D341Med (cell line): ENCODE data around the gene KIF3A.

ENCODE experiments used
- DNase-seq: peaks from one replicate; pipeline ENCODE4 v3.0.0; 2012; ENCODE audit warnings: low spot score

The KIF3A gene

DNA sequence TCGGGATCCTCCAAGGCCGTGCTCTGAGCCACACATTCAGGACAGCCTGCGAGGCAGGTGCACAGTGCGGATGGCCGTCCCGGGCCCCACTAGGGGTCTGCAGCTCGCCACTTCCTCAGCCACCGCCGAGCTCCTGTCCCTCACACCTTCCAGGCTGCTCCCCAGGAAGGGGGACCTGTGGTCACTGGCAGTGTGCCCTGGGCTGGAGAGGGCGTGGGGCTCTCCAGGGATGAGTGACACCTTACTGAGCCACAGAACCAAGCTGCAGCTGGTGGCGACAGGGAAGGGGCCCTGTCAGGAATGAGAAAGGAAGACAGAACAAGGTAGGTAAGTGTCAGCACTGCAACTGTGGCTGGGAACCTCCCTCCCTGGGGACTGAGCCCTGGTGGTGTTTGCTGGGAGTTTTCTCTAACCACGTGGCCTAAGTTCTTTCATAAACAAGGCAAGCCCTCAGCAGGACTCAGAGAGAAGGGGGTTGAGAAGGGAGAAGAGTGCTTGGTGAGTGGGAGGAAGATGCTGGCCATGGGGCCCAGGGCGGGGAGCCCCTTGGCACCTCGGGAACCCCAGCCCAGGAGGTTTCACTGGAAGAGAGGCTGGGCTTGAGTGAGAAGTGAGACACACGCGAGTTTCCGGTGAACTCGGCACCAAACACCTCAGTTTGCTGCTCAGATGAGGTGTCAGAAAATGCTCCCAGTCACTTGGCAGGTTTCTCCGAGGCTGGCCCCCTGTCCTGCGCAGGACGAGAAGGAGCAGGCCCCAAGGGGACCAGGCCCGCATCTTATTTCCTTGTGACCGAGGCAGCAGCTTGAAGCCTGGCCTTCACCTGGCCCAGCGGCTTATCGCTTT is 74.2 kb downstream of the KIF3A start:
- DNase-seq = no peak

DNA sequence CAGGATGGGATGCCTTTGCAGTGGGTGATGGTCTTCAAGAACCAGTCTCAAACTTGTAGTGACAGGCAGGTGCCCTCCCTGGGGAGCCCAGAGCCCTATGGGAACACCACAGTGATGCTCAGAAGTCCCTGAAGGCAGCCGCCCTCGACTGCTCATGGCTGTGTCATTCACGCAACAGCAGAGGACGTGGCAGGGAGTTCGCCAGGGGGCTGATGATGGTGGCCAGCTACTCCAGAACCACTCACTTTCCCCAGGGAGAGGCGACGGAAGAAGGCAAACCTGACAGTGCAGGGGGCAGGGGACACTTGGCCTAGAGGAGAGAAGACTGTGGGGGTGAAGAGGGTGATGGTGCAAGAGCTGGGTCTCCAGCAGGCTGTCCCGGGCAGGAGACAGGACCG is 75.3 kb downstream of the KIF3A start:
- DNase-seq = no peak

DNA sequence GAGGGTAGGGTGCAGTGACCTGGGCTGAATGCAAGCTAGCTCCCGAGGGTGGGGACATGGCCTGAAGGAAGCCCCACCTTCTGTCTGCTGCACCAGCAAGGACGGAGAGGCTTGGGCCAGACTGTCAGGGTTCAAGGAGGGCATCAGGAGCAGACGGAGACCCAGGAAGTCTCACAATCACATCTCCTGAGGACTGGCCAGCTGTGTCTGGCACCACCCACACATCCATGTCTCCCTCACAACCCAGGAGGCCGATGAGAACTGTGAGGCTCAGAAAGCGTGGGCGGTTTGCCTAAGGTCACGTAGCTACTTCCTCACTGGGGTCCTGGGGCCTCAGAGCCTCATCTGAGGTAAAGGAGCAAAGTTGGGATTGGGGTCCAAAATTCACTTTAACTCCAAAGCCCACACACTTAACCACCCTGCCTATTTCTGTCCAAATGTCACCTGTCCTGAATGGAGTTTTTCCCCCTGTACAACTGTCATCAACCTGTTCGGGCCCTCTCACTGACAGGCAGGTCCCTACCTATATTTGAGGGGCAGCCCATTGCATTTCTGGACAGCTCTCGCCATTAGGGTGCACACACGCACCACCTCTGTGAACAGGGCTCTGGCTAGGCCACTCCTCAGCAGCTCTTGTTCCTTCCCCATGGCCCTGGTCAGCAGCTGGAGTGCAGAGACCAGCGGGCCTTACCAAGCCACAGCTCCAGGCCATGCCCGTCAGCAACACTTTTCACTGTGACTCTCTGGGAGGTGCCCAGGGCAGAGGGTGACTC is 75.9 kb downstream of the KIF3A start:
- no peak for DNase-seq

DNA sequence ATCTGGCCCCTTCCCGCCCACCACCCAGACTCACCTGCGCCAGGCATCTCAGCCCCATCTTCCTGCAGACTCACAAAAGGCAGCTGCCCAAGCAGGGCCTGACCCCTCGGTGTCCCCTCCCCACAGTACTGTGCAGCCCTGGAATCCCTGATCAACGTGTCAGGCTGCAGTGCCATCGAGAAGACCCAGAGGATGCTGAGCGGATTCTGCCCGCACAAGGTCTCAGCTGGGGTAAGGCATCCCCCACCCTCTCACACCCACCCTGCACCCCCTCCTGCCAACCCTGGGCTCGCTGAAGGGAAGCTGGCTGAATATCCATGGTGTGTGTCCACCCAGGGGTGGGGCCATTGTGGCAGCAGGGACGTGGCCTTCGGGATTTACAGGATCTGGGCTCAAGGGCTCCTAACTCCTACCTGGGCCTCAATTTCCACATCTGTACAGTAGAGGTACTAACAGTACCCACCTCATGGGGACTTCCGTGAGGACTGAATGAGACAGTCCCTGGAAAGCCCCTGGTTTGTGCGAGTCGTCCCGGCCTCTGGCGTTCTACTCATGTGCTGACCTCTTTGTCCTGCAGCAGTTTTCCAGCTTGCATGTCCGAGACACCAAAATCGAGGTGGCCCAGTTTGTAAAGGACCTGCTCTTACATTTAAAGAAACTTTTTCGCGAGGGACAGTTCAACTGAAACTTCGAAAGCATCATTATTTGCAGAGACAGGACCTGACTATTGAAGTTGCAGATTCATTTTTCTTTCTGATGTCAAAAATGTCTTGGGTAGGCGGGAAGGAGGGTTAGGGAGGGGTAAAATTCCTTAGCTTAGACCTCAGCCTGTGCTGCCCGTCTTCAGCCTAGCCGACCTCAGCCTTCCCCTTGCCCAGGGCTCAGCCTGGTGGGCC is 77.5 kb downstream of the KIF3A start:
- DNase-seq = no peak

DNA sequence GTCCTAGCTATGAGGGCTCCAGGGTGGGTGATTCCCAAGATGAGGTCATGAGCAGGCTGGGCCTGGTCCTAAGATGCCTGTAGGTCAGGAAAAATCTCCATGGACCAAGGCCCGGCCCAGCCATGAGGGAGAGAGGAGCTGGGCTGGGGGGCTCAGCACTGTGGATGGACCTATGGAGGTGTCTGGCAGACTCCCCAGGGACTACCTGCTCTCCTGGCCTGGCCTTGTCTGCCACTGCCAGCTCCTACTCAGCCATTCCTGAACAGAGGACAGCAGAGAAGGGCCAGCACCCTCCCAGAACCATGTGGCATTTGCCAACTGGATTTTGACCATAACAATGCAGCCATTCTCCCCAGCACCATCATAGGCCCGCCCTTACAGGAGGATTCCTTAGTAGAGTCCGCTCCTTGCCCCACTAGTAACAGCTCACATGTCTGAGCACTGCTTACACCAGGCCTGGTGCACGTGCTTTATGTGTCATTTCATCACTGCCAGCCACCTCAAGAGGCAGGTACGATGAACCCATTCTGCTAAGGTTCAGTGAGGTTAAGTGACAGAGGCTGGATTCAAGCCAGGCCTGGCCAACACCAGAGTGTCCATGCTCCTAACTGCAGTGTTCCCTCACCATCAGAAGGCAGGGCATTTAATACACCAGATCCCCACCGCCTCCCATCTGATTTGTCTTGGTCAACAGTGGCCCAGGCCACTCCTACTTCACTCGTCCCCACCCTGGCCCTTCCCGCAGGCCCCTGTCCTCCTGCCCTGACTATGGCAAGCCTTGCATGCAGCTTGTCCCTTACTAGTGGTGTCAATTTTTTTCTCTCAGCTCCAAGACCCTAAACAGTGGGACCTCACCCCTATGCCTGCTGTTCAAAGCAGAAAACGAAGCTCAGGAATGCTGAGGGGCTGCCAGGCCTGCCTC is 78.7 kb downstream of the KIF3A start:
- DNase-seq = no peak

DNA sequence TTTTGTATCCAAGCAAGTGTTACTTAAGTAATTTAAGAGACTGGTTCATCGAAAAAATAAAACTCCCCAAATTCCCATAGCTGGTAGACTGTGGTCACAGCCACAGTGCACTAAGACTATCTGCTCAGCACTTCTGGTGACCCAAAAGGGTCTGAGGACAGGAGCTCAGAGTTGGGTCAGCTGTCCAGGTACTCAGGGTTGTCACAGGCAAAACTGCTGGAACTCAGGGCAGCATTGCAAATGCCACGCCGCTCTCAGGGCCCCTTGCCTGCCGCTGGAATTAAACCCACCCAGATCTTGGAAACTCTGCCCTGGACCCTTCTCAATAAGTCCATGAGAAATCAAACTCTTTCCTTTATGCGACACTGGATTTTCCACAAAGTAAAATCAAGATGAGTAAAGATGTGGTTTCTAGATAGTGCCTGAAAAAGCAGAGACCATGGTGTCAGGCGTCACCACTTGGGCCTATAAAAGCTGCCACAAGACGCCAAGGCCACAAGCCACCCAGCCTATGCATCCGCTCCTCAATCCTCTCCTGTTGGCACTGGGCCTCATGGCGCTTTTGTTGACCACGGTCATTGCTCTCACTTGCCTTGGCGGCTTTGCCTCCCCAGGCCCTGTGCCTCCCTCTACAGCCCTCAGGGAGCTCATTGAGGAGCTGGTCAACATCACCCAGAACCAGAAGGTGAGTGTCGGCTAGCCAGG is 79.5 kb downstream of the KIF3A start, which contains the start of gene IL13:
IL13 (plus strand) TSS at position 498 of the 705 bp plus-strand sequence; CDS start at position 512, 14 bp downstream.
- no peak for DNase-seq

DNA sequence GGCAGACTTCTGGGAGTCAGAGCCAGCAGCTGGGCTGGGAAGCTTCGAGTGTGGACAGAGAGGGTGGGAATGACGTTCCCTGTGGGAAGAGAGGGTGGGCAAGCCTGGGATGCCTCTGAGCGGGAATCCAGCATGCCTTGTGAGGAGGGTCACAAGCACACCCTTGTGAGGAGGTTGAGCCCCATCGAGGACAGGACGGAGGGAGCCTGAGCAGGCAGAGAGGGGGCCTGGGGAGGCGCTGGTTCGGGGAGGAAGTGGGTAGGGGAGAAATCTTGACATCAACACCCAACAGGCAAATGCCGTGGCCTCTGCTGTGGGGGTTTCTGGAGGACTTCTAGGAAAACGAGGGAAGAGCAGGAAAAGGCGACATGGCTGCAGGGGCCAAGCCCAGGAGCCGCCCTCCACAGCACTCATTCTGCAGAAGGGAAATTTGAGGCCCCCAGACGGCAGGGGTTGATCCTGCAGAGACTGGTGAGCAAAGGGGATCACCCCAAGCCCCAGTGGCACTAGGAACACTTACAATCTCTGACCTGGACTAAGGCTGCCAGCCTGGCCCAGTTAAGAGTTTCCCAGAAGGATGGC is 80.5 kb downstream of the KIF3A start:
- DNase-seq = no peak

DNA sequence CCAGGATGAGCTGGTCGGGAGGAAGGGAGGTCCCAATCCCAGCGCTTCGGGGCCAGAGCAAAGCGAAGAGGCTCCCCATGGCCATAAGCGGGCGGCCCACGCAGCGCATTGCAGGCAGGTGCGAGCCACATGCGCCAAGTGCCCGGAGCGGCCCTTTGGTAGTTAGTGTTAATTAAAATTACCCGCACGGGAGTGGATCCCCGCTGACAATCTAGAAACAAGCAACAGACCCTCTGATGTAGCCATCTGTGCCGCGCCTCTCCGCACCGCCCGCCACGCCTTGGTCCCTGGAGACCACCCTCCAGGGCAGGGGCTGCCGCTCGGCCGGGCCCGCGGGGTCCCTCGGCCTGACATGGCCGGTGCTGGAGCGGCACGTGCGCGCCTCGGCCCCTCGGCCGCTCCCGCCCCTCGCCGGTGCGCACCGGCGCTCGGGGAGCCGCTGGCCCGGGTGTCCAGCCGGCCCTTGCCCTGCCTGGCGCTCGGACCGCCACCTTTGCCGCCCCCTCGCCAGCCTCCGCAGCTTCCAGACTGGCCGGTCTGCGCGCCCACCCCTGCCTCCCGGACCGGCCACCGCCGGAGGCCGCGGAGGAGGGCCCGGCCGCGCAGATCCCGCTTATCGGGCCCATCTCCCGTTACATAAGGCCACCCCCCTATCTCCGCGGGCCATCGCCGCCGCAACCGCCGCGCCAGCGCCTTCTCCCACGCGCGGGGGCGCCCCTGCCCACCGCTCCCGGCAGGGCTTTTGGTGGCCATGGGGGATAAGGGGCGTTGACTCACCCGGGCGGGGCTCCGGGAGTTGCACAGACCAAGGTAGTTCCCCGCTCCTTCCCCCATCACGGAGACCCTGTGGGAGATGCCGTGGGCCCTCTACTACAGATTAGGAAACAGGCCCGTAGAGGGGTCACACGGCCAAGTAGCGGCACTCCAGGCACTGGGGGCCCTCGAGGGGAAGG is 81.2 kb downstream of the KIF3A start:
- no peak for DNase-seq

DNA sequence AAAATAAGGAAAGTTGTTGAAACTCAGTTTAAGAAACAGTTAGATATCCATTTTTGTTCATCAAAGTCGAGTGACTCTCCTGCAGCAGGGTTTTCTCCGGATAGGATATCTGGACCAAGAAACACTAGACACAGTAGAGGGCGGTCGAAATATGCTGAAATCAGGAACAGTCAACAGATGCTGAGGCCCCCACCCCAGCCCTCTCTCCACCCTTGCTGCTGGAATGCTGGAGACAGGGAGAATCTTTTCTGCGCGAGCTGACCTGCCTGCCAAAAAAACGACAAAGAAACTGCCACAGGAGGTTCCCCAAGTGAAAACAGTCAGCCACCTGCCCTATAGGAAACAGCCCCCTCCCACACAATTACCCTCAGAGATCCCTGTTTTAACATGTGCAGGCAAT is 83.6 kb downstream of the KIF3A start:
- DNase-seq = no peak

DNA sequence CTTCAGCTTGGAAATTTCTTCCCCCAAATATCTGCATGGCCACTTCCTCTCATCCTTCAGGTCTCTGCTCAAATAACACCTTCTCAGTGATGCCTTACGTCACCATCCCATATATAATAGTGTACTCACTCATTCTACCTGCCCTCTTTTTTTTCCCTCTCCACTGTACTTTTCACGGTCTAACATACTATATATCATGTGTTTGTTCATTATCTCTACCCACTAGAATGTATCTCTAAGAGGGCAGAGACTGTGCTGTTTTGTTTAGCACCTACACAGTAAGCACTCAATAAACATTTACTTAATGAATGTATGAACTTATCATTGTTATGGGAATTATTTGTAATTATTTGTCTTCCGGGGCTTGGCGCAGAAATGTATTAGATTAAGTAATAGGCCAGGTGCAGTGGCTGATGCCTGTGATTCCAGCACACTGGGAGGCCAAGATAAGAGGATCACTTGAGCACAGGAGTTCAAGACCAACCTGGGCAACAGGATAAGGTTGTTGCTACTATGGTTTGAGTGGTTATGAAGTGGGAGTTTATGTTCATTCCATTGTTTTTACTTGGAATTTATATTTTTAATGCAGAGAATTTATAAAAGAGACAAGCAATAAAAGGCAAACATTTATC is 85.4 kb downstream of the KIF3A start:
- DNase-seq = no peak

DNA sequence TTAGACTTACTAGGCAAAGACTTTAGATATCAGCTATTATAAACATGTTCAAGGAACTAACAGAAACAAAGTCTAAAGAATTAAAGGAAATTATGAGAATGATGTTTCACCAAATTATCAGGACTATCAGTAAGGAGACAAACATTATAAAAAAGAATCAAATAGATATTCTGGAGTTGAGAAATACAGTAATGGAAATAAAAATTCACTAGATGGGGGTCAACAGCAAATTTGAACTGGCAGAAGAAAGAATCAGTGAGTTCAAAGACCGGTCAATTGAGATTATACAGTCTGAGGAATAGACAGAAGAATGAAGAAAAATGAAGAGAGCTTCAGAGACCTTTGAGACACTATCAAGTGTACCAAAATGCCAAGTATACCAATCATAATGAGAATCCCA is 89.0 kb downstream of the KIF3A start:
- no peak for DNase-seq

DNA sequence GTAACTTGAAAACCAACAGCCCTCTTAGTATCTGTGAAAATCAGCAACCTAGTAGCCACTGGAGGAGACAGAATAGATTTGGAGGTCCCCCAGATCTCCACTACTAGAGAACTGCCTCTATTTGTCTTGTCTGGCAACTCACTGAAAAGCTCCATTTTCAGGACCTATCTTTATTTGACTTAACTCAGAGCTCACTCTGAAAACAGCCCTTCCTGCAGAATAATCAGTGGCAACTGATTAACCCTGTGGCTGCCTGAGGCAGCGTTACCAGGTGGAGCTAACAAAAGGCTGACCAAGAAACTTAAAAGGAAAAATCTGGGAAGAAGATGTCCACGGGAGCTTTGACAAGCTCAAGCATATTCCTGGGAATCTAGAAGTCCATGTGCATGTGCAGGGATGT is 89.9 kb downstream of the KIF3A start:
- no peak for DNase-seq

DNA sequence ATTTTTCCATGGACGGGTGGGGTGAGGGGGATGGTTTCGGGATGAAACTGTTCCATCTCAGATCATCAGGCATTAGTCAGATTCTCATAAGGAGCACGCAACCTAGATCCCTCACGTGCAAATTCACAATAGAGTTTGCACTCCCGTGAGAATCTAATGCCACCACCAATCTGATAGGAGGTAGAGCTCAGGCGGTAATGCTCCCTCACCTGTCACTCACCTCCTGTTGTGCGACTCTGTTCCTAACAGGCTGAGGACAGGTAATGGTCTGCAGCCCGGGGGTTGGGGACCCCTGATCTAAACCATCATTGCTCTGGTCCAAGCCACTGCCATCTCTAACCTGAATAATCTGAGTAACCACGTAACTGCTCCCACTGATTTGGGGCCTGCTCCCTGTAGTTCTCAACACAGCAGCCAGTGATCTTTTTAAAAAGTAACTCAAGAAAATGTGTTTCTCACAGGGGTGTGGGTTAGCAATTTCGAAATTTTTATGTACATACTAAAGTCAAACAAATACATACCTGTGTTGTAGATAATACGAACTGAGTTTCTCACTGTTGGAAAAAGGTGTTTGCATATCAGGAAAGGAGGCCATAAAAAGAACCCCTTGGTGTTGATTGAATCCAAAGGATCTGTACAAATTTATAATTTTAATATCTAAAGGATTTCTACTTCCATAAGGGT is 90.6 kb downstream of the KIF3A start:
- no peak for DNase-seq

DNA sequence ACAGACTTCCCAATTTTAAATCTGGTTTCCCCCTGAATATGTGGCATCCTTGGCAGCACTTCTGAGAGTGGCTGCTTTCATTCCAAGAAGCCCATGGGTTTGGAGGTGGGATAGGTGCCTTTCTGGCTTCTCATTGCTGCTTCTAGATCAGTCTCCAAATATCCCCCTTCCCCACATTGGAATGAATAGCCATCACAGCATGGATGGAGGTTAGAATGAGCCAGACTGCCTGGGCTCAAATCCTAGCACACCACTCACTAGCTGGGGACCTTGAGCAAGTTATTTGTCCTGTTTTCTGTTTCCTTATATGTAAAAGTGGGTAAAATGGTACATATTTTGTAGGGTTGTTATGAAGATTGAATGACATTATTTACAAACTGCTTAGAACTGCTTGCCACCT is 93.2 kb downstream of the KIF3A start:
- DNase-seq = no peak
